ENCODE measurements around the gene SMKR1. TPM values are rescaled to one million over a fixed set of nuclear protein-coding genes. Genes with fewer than 3 reads are reported as not detected.

SMKR1 gene
- total and polyA plus RNA-seq, 2 experiments from 2014 or later = 2.1 TPM; not detected in 1

DNA sequence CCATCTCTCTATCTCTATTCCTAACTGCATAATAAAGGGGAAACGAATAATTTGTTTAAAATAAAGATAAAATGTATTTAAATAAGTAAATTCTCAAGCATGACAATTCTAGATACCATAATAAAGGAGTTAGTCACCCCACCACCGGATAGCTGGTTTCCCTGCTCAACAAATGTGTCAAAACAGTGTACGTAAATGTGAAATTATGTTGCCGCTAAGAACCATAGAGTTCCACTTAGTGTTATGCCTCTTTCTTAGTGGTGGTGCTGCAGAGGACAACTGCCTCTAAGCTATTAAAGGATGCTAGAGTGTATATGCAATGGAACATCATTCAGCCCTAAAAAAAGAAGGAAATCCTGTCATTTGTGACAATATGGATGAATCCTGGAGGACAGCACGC is 42.4 kb downstream of the SMKR1 start (continued):
- TF ChIP-seq, protein P1, sequence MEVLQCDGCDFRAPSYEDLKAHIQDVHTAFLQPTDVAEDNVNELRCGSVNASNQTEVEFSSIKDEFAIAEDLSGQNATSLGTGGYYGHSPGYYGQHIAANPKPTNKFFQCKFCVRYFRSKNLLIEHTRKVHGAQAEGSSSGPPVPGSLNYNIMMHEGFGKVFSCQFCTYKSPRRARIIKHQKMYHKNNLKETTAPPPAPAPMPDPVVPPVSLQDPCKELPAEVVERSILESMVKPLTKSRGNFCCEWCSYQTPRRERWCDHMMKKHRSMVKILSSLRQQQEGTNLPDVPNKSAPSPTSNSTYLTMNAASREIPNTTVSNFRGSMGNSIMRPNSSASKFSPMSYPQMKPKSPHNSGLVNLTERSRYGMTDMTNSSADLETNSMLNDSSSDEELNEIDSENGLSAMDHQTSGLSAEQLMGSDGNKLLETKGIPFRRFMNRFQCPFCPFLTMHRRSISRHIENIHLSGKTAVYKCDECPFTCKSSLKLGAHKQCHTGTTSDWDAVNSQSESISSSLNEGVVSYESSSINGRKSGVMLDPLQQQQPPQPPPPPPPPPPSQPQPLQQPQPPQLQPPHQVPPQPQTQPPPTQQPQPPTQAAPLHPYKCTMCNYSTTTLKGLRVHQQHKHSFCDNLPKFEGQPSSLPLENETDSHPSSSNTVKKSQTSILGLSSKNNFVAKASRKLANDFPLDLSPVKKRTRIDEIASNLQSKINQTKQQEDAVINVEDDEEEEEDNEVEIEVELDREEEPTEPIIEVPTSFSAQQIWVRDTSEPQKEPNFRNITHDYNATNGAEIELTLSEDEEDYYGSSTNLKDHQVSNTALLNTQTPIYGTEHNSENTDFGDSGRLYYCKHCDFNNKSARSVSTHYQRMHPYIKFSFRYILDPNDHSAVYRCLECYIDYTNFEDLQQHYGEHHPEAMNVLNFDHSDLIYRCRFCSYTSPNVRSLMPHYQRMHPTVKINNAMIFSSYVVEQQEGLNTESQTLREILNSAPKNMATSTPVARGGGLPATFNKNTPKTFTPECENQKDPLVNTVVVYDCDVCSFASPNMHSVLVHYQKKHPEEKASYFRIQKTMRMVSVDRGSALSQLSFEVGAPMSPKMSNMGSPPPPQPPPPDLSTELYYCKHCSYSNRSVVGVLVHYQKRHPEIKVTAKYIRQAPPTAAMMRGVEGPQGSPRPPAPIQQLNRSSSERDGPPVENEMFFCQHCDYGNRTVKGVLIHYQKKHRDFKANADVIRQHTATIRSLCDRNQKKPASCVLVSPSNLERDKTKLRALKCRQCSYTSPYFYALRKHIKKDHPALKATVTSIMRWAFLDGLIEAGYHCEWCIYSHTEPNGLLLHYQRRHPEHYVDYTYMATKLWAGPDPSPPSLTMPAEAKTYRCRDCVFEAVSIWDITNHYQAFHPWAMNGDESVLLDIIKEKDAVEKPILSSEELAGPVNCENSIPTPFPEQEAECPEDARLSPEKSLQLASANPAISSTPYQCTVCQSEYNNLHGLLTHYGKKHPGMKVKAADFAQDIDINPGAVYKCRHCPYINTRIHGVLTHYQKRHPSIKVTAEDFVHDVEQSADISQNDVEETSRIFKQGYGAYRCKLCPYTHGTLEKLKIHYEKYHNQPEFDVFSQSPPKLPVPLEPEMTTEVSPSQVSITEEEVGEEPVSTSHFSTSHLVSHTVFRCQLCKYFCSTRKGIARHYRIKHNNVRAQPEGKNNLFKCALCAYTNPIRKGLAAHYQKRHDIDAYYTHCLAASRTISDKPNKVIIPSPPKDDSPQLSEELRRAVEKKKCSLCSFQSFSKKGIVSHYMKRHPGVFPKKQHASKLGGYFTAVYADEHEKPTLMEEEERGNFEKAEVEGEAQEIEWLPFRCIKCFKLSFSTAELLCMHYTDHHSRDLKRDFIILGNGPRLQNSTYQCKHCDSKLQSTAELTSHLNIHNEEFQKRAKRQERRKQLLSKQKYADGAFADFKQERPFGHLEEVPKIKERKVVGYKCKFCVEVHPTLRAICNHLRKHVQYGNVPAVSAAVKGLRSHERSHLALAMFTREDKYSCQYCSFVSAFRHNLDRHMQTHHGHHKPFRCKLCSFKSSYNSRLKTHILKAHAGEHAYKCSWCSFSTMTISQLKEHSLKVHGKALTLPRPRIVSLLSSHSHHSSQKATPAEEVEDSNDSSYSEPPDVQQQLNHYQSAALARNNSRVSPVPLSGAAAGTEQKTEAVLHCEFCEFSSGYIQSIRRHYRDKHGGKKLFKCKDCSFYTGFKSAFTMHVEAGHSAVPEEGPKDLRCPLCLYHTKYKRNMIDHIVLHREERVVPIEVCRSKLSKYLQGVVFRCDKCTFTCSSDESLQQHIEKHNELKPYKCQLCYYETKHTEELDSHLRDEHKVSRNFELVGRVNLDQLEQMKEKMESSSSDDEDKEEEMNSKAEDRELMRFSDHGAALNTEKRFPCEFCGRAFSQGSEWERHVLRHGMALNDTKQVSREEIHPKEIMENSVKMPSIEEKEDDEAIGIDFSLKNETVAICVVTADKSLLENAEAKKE (CRISPR knock-in tag; IDR thresholded peaks at IDR 0.05) = no peak
- no peak for TF ChIP-seq POLR2AphosphoS5 (IDR thresholded peaks at IDR 0.05; ENCODE audit: low read depth)
- no peak for TF ChIP-seq NANOG (IDR thresholded peaks at IDR 0.05; ENCODE audit: borderline replicate concordance)

DNA sequence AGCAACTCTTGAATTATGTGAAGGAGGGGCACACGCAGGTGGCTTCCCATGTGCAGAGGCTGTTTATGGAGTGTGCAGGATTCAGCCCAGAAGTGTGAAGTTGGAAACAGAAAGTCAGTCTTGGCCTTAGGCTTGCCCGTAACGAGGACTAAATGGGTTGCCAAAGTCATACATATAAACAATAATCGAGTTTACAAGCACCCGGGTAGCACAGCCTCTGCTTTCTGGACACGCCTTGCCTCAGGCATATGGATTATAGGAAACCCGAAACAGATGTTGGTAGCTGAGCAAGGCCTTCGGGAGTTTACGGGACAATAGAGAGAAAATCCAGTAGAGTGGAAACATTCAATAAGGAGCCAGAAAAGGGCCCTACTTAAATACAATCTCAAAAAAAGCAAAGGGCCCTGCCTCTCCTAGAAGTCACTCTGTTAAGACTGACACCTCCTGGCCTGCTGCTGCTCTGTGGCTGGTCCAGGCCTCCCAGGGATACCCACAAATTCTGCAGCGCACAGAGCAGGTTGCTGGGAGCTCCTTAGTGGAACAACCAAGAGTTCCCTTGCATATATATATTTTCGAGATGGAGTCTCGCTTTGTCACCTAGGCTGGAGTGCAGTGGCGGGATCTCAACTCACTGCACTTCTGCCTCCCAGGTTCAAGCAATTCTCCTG is 48.5 kb downstream of the SMKR1 start:
- Mint-ChIP-seq H3K4me1 (no peaks in the 10 kb centered on the region), H3K27me3 (ENCODE audit: insufficient read depth, low read depth, poor library complexity) (peaks cover 15% of the 10 kb centered on the region), H3K36me3 (ENCODE audit: low read depth) (no peaks in the 10 kb centered on the region), H3K9me3 (no peaks in the 10 kb centered on the region), H3K4me3 (no peak overlapping the region), H3K27ac (no peak overlapping the region)
- no peak overlapping the region for H3K4me3 ChIP-seq
- peak overlapping the region; percentile 52; the same call in 1 of the 2 replicates for H2AFZ ChIP-seq
- TF ChIP-seq, protein P2, sequence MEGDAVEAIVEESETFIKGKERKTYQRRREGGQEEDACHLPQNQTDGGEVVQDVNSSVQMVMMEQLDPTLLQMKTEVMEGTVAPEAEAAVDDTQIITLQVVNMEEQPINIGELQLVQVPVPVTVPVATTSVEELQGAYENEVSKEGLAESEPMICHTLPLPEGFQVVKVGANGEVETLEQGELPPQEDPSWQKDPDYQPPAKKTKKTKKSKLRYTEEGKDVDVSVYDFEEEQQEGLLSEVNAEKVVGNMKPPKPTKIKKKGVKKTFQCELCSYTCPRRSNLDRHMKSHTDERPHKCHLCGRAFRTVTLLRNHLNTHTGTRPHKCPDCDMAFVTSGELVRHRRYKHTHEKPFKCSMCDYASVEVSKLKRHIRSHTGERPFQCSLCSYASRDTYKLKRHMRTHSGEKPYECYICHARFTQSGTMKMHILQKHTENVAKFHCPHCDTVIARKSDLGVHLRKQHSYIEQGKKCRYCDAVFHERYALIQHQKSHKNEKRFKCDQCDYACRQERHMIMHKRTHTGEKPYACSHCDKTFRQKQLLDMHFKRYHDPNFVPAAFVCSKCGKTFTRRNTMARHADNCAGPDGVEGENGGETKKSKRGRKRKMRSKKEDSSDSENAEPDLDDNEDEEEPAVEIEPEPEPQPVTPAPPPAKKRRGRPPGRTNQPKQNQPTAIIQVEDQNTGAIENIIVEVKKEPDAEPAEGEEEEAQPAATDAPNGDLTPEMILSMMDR (conservative IDR thresholded peaks at IDR 0.05; ENCODE audit: low read depth in 2 of 2) = 0 out of 4 replicates have a peak, but pooled peaks of 1 of the 2 experiments have one; percentile 14
- TF ChIP-seq EZH2phosphoT487 (IDR thresholded peaks at IDR 0.05; ENCODE audit: unreplicated experiment) (no peak), ZNF331 (CRISPR knock-in tag; IDR thresholded peaks at IDR 0.05; ENCODE audit: low read depth) (no peak)
- TF ChIP-seq, protein P3, sequence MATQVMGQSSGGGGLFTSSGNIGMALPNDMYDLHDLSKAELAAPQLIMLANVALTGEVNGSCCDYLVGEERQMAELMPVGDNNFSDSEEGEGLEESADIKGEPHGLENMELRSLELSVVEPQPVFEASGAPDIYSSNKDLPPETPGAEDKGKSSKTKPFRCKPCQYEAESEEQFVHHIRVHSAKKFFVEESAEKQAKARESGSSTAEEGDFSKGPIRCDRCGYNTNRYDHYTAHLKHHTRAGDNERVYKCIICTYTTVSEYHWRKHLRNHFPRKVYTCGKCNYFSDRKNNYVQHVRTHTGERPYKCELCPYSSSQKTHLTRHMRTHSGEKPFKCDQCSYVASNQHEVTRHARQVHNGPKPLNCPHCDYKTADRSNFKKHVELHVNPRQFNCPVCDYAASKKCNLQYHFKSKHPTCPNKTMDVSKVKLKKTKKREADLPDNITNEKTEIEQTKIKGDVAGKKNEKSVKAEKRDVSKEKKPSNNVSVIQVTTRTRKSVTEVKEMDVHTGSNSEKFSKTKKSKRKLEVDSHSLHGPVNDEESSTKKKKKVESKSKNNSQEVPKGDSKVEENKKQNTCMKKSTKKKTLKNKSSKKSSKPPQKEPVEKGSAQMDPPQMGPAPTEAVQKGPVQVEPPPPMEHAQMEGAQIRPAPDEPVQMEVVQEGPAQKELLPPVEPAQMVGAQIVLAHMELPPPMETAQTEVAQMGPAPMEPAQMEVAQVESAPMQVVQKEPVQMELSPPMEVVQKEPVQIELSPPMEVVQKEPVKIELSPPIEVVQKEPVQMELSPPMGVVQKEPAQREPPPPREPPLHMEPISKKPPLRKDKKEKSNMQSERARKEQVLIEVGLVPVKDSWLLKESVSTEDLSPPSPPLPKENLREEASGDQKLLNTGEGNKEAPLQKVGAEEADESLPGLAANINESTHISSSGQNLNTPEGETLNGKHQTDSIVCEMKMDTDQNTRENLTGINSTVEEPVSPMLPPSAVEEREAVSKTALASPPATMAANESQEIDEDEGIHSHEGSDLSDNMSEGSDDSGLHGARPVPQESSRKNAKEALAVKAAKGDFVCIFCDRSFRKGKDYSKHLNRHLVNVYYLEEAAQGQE (IDR thresholded peaks at IDR 0.05; ENCODE audit: unreplicated experiment) = no peak
- H3K27ac ChIP-seq (ENCODE audit: low read depth) = no peak overlapping the region
- H3K4me2 ChIP-seq = no peak overlapping the region
- H3K9me2 ChIP-seq (ENCODE audit: insufficient read depth) = no peaks in the 10 kb centered on the region
- H3K27me3 ChIP-seq (ENCODE audit: insufficient read depth) = no peaks in the 10 kb centered on the region
- ATAC-seq (peak; percentile 64), DNase-seq (ENCODE audit: low spot score) (no peak)
- H4K20me1 ChIP-seq (replicated peaks; ENCODE audit: insufficient read depth) = no peaks in the 10 kb centered on the region
- peaks cover 2% of the 10 kb centered on the region; the same call in 1 of the 2 replicates for H3K4me1 ChIP-seq (ENCODE audit: insufficient read depth)
- no peaks in the 10 kb centered on the region for H3K36me3 ChIP-seq (ENCODE audit: insufficient read depth)
- no peaks in the 10 kb centered on the region for H3K79me2 ChIP-seq (replicated peaks; ENCODE audit: insufficient read depth)
- H3F3A ChIP-seq (replicated peaks; ENCODE audit: low read depth) = no peaks in the 10 kb centered on the region
